ENCODE measurements around the gene CAP1. TPM values are rescaled to one million over a fixed set of nuclear protein-coding genes. Genes with fewer than 3 reads are reported as not detected.

CAP1 gene
- total and polyA plus RNA-seq, 9 of the 15 experiments (the other 6 are each of a cell fraction or from before 2014, with no cell fraction given) = 230 to 658 (median 281) TPM

DNA sequence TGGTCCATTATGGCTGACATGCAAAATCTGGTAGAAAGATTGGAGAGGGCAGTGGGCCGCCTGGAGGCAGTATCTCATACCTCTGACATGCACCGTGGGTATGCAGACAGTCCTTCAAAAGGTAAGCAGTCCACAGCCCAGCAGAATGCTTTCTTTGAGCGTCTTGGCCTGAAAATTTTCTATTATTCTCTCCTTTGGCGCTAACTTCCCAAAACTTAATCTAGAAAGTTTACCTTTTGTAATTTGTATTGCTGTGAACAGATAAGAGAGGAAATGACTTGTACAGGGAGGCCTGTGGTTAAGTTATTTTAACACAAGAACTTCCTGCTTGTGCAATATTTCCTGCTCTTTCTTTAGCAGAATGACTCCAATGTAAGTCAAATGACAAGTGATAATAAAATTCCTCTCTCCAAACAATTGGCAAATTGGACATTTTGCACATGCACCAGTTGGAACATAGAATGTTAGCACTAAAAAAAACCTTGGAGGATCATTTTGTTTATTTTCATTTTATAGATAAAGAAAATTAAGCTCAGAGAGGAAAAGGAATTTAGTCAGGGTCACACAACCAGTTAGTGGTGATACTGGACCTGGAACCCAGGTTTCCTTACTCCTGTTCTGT is 18.9 kb downstream of the CAP1 start (continued):
- TF ChIP-seq U2AF1 (optimal IDR thresholded peaks at IDR 0.05; ENCODE audit: low read depth, low read length) (no peak), ETV6 (IDR thresholded peaks at IDR 0.05; ENCODE audit: borderline replicate concordance in 1 of 2, low read depth in 2 of 2, low read length in 1 of 2) (peak; percentile 99 to 100), ETV6 (CRISPR knock-in tag; IDR thresholded peaks at IDR 0.05; ENCODE audit: borderline replicate concordance) (no peak), ATF7 (IDR thresholded peaks at IDR 0.05) (peak; percentile 62; the same call in 1 of the 2 replicates), MYBL2 (IDR thresholded peaks at IDR 0.05; ENCODE audit: low read depth) (no peak), MYBL2 (CRISPR knock-in tag; IDR thresholded peaks at IDR 0.05; ENCODE audit: borderline replicate concordance) (no peak), ZNF830 (CRISPR knock-in tag; IDR thresholded peaks at IDR 0.05) (0 out of 2 replicates have a peak, but pooled peaks have one; percentile 30), TCF7 (IDR thresholded peaks at IDR 0.05; ENCODE audit: borderline replicate concordance) (no peak), ATF2 (CRISPR knock-in tag; IDR thresholded peaks at IDR 0.05) (no peak), NONO (IDR thresholded peaks at IDR 0.05; ENCODE audit: low read depth in 2 of 2, low read length in 1 of 2) (no peak), DMBX1 (CRISPR knock-in tag; IDR thresholded peaks at IDR 0.05; ENCODE audit: borderline replicate concordance) (peak; percentile 43; the same call in 1 of the 2 replicates), ZNF398 (CRISPR knock-in tag; IDR thresholded peaks at IDR 0.05) (no peak), ZNF311 (CRISPR knock-in tag; IDR thresholded peaks at IDR 0.05) (no peak), MAFK (IDR thresholded peaks at IDR 0.05; ENCODE audit: low read length) (peak; percentile 48), ZNF212 (CRISPR knock-in tag; IDR thresholded peaks at IDR 0.05) (no peak), ZNF217 (CRISPR knock-in tag; IDR thresholded peaks at IDR 0.05) (no peak), ZNF41 (CRISPR knock-in tag; conservative IDR thresholded peaks at IDR 0.05) (no peak), MAFG (tag; conservative IDR thresholded peaks at IDR 0.05) (no peak), MYNN (IDR thresholded peaks at IDR 0.05) (no peak), MYNN (CRISPR knock-in tag; IDR thresholded peaks at IDR 0.05) (no peak), ZNF384 (IDR thresholded peaks at IDR 0.05; ENCODE audit: low read depth, low read length) (0 out of 2 replicates have a peak, but pooled peaks have one; percentile 14), MTA1 (IDR thresholded peaks at IDR 0.05; ENCODE audit: borderline replicate concordance) (0 out of 2 replicates have a peak, but pooled peaks have one; percentile 34), HDAC3 (IDR thresholded peaks at IDR 0.05; ENCODE audit: borderline replicate concordance, partially characterized antibody) (peak; percentile 82), GATAD2B (IDR thresholded peaks at IDR 0.05; ENCODE audit: borderline replicate concordance) (0 out of 2 replicates have a peak, but pooled peaks have one; percentile 63), HNRNPUL1 (IDR thresholded peaks at IDR 0.05; ENCODE audit: low read length) (no peak), MBD2 (IDR thresholded peaks at IDR 0.05; ENCODE audit: borderline replicate concordance, low read depth) (peak; percentile 53; the same call in 1 of the 2 replicates), PML (IDR thresholded peaks at IDR 0.05; ENCODE audit: low read length) (peak; percentile 79; the same call in 1 of the 2 replicates), NCOR1 (IDR thresholded peaks at IDR 0.05) (peak; percentile 79)
